NB4 (cell line): ENCODE data around the gene DDC.
"Not testable (repeated sequence)": the region's sequence is repeated elsewhere in the genome, so short reads cannot be mapped to it uniquely, and the experiment has no call there.

Source experiments
- DNase-seq: peaks from one replicate; pipeline ENCODE4 v3.0.0; 2010; ENCODE audit warnings: low read depth
- H3K4me3 ChIP-seq: one replicate; pipeline ENCODE4 v1.5.1; 2011; ENCODE audit warnings: mild to moderate bottlenecking, low read depth, low read length, moderate library complexity
- CTCF ChIP-seq: IDR thresholded peaks from one replicate; pipeline ENCODE4 v1.5.1; 2012; ENCODE audit warnings: low read depth, low read length
- MAX ChIP-seq: IDR thresholded peaks from 2 replicates; pipeline ENCODE4 v1.6.1; 2011; ENCODE audit warnings: low read depth, low read length
- MYC ChIP-seq: IDR thresholded peaks from 2 replicates; pipeline ENCODE4 v1.6.1; 2011; ENCODE audit warnings: low read depth, low read length
- POLR2A ChIP-seq: IDR thresholded peaks from 2 replicates; pipeline ENCODE4 v1.6.1; 2011; ENCODE audit warnings: mild to moderate bottlenecking; ENCODE audit not compliant: insufficient read length; ENCODE audit errors: extremely low read depth

Gene DDC

GRCh38 chr7:50463035-50463434 lies 102.2 kb downstream of the DDC start:
- no peak for DNase-seq
- no peak for TF ChIP-seq CTCF
- no peak for TF ChIP-seq POLR2A
- no peak for TF ChIP-seq MAX
- no peak for TF ChIP-seq MYC
- H3K4me3 ChIP-seq = no peak overlapping the region

GRCh38 chr7:50462361-50462760 lies 102.8 kb downstream of the DDC start:
- no peak overlapping the region for H3K4me3 ChIP-seq
- DNase-seq = no peak
- TF ChIP-seq POLR2A = no peak
- no peak for TF ChIP-seq MAX
- TF ChIP-seq MYC = no peak
- no peak for TF ChIP-seq CTCF

- no peak for DNase-seq
- TF ChIP-seq POLR2A = no peak
- H3K4me3 ChIP-seq = no peak overlapping the region
Measured at GRCh38 chr7:50461695-50462094, 103.5 kb downstream of the DDC start.

GRCh38 chr7:50459183-50459582 lies 106.0 kb downstream of the DDC start:
- not testable (repeated sequence) for DNase-seq, H3K4me3 ChIP-seq

- not testable (repeated sequence) for DNase-seq, H3K4me3 ChIP-seq
Measured at GRCh38 chr7:50458651-50459050, 106.6 kb downstream of the DDC start.

- no peak overlapping the region for H3K4me3 ChIP-seq
- DNase-seq = no peak
- TF ChIP-seq MAX = no peak
- no peak for TF ChIP-seq CTCF
- no peak for TF ChIP-seq MYC
- no peak for TF ChIP-seq POLR2A
Measured at GRCh38 chr7:50456371-50457123, 108.7 kb downstream of the DDC start.

- DNase-seq = peak; percentile 30
- no peak for TF ChIP-seq MAX
- TF ChIP-seq CTCF = no peak
- TF ChIP-seq MYC = no peak
- no peak for TF ChIP-seq POLR2A
- H3K4me3 ChIP-seq = no peak overlapping the region
Measured at GRCh38 chr7:50455658-50456057, 109.5 kb downstream of the DDC start.
